Measurements from ENCODE around the gene SLC9A2. TPM values are rescaled to one million over a fixed set of nuclear protein-coding genes. Genes with fewer than 3 reads are reported as not detected.

Gene SLC9A2
- total RNA-seq, 2 donors from 2014 or later, result not detected

DNA sequence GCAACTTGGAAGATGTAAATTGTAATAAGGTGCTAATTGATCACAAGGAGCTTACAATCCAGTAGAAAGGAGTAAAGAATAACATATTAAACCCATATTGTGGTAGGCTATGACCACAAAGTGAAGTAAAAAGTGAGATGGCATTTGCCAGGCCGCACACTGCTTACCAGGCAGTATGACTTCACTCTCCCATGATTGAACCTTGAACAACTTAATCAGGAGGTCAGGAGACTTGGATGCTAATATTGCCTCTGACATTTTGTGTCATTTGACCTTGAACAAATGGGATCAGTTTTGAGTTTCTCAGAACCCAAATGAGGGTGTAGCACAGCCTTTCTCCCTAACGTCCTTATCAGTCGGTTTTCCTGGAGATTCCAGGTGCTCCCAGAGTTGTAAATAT, 44.0 kb downstream of the SLC9A2 start:
- no peak overlapping the region for H3K4me3 Mint-ChIP-seq
- H3K36me3 ChIP-seq (ENCODE audit: control insufficient read depth, insufficient read depth, low read length), result no peaks in the 10 kb centered on the region
- H3K9me3 ChIP-seq (ENCODE audit: control insufficient read depth, low read length), result no peaks in the 10 kb centered on the region
- no peak overlapping the region for H3K27ac Mint-ChIP-seq
- H3K9ac ChIP-seq (ENCODE audit: extremely low read depth, low read length, poor library complexity, severe bottlenecking), result no peak overlapping the region
- no peak for DNase-seq
- H3K4me1 ChIP-seq (ENCODE audit: control insufficient read depth, insufficient read depth, low read length), result no peaks in the 10 kb centered on the region
- H3K27ac ChIP-seq (ENCODE audit: low read depth, low read length), result no peak overlapping the region
- TF ChIP-seq, protein P1, sequence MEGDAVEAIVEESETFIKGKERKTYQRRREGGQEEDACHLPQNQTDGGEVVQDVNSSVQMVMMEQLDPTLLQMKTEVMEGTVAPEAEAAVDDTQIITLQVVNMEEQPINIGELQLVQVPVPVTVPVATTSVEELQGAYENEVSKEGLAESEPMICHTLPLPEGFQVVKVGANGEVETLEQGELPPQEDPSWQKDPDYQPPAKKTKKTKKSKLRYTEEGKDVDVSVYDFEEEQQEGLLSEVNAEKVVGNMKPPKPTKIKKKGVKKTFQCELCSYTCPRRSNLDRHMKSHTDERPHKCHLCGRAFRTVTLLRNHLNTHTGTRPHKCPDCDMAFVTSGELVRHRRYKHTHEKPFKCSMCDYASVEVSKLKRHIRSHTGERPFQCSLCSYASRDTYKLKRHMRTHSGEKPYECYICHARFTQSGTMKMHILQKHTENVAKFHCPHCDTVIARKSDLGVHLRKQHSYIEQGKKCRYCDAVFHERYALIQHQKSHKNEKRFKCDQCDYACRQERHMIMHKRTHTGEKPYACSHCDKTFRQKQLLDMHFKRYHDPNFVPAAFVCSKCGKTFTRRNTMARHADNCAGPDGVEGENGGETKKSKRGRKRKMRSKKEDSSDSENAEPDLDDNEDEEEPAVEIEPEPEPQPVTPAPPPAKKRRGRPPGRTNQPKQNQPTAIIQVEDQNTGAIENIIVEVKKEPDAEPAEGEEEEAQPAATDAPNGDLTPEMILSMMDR (conservative IDR thresholded peaks at IDR 0.05), result no peak
- no peaks in the 10 kb centered on the region for H3K27me3 Mint-ChIP-seq (ENCODE audit: insufficient read depth)
- H3K27me3 ChIP-seq (ENCODE audit: control insufficient read depth, insufficient read depth, low read length, poor library complexity, severe bottlenecking), result no peaks in the 10 kb centered on the region
- no peaks in the 10 kb centered on the region for H3K9me3 Mint-ChIP-seq
- WGBS, 2 experiments (ENCODE audit: insufficient coverage in 1 of 2, insufficient read length in 1 of 2), result 96 to 100% methylated on average over 2 to 3 of the region's 3 CpGs
- H3K36me3 Mint-ChIP-seq (ENCODE audit: low read depth), result no peaks in the 10 kb centered on the region
- H3K4me1 Mint-ChIP-seq, result peaks cover 10% of the 10 kb centered on the region
- H3K4me3 ChIP-seq (ENCODE audit: low read length), result no peak overlapping the region

GRCh38 chr2:102664471-102664909, 45.1 kb downstream of the SLC9A2 start:
- H3K9me3 ChIP-seq (ENCODE audit: control insufficient read depth, low read length), result no peaks in the 10 kb centered on the region
- Mint-ChIP-seq H3K36me3 (ENCODE audit: low read depth) (no peaks in the 10 kb centered on the region), H3K27ac (no peak overlapping the region), H3K9me3 (no peaks in the 10 kb centered on the region), H3K27me3 (ENCODE audit: insufficient read depth) (no peaks in the 10 kb centered on the region), H3K4me3 (no peak overlapping the region), H3K4me1 (peaks cover 10% of the 10 kb centered on the region)
- TF ChIP-seq, protein P1 (conservative IDR thresholded peaks at IDR 0.05), result no peak
- no peak for DNase-seq
- H3K36me3 ChIP-seq (ENCODE audit: control insufficient read depth, insufficient read depth, low read length), result no peaks in the 10 kb centered on the region
- H3K9ac ChIP-seq (ENCODE audit: extremely low read depth, low read length, poor library complexity, severe bottlenecking), result no peak overlapping the region
- H3K27ac ChIP-seq (ENCODE audit: low read depth, low read length), result no peak overlapping the region
- H3K27me3 ChIP-seq (ENCODE audit: control insufficient read depth, insufficient read depth, low read length, poor library complexity, severe bottlenecking), result no peaks in the 10 kb centered on the region
- WGBS, 2 experiments (ENCODE audit: insufficient coverage in 1 of 2, insufficient read length in 1 of 2), result 92% methylated on average over 2 of the region's 2 CpGs; no CpG with 5 or more reads in 1 of the 2 experiments
- H3K4me1 ChIP-seq (ENCODE audit: control insufficient read depth, insufficient read depth, low read length), result no peaks in the 10 kb centered on the region
- H3K4me3 ChIP-seq (ENCODE audit: low read length), result no peak overlapping the region

DNA sequence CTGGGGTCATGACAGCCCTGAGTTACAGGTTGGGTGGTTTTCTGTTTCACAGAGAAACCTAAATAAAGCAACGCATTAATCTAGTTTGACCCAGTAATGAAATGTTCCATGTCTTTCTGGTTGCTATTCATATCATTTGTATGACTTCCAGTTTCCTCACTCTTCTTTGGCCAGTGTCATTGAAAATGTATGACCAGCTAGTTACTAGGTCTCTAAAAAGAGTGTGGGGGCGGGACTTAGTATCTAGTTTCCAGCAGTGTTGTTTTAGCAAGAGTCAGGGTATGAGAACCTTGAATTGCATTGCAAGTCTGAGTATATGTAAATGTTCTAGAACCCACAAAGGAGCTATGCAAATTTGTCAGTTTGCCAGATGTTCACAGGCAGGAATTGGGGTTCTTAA, 47.7 kb downstream of the SLC9A2 start:
- no peak for DNase-seq
- Histone ChIP-seq H3K27ac (ENCODE audit: low read depth, low read length) (no peak overlapping the region), H3K27me3 (ENCODE audit: control insufficient read depth, insufficient read depth, low read length, poor library complexity, severe bottlenecking) (no peaks in the 10 kb centered on the region), H3K9ac (ENCODE audit: extremely low read depth, low read length, poor library complexity, severe bottlenecking) (no peak overlapping the region), H3K9me3 (ENCODE audit: control insufficient read depth, low read length) (no peaks in the 10 kb centered on the region), H3K36me3 (ENCODE audit: control insufficient read depth, insufficient read depth, low read length) (no peaks in the 10 kb centered on the region), H3K4me3 (ENCODE audit: low read length) (no peak overlapping the region), H3K4me1 (ENCODE audit: control insufficient read depth, insufficient read depth, low read length) (no peaks in the 10 kb centered on the region)
- TF ChIP-seq, protein P1 (conservative IDR thresholded peaks at IDR 0.05), result no peak
- no peaks in the 10 kb centered on the region for H3K27me3 Mint-ChIP-seq (ENCODE audit: insufficient read depth)
- 71 to 93% methylated on average over 1 to 2 of the region's 2 CpGs for WGBS, 2 experiments (ENCODE audit: insufficient coverage in 1 of 2, insufficient read length in 1 of 2)
- H3K36me3 Mint-ChIP-seq (ENCODE audit: low read depth), result no peaks in the 10 kb centered on the region
- H3K4me3 Mint-ChIP-seq, result no peak overlapping the region
- H3K27ac Mint-ChIP-seq, result no peak overlapping the region
- no peaks in the 10 kb centered on the region for H3K9me3 Mint-ChIP-seq
- H3K4me1 Mint-ChIP-seq, result peaks cover 6% of the 10 kb centered on the region
